ENCODE data around the gene ANKRD42. TPM values are rescaled to one million over a fixed set of nuclear protein-coding genes. Genes with fewer than 3 reads are reported as not detected.

Gene ANKRD42
- total RNA-seq, 1 donor from 2014 or later = 3.7 TPM

- Mint-ChIP-seq H3K4me3 (ENCODE audit: low read depth) (peak overlapping the region; percentile 99), H3K36me3 (ENCODE audit: low read depth) (peaks cover 60% of the 10 kb centered on the region), H3K27me3 (ENCODE audit: low read depth) (no peaks in the 10 kb centered on the region), H3K27ac (peak overlapping the region; percentile 66), H3K9me3 (no peaks in the 10 kb centered on the region), H3K4me1 (ENCODE audit: low read depth) (peaks cover 34% of the 10 kb centered on the region)
- intact Hi-C loops (cut with micrococcal nuclease) = no loop called here
- no peak for DNase-seq (ENCODE audit: low spot score)
These were observed 34.3 kb upstream of the ANKRD42 start for GRCh38 chr11:83158965-83159901.

DNA sequence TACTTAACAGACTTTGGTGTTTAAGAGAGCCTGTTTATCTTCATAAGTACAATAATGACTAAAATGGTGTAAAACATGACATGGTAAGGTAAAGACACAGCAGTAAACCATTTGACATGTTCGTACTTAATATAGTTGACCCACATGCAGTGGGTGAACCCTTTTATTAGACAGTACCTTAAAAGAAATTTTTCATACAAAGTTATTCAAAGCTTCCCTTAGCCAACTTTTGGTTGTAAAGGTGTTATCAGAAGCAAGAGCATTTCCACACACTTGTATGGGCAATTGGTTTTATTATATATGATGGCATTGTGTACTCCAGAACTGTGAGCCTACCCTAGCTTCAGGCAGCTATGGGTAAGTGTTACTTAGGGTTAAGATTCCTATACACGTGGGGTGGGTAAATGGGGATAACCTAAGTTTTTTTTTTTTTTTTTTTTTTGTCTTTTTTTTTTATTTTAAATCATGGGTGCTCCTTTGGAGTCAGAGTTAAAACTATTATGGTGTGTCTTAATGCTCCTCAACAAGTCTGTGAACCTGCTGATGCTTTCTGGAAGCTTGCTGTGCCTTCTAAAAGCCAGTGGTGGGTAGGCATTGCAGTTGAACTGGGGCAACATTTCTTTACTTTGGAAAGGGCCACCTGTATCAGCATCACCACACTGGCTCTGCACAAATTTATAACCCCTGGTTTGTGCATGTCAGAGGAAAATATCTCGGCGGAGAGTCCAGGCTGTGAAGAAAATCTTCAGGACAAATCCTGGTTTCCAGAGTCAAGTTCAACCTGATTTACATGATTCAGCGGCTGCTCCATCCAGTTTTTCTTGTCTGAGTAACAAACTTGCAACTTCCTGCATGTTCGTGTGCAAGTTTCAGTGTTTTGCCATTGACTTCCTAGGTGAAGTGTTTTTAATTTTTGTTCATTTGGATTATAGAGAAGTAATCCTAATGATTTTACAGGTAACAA, 33.3 kb upstream of the ANKRD42 start:
- no peaks in the 10 kb centered on the region for H3K27me3 Mint-ChIP-seq (ENCODE audit: low read depth)
- peaks cover 68% of the 10 kb centered on the region for H3K36me3 Mint-ChIP-seq (ENCODE audit: low read depth)
- intact Hi-C loops (cut with micrococcal nuclease) = no loop called here
- H3K4me1 Mint-ChIP-seq (ENCODE audit: low read depth) = peaks cover 36% of the 10 kb centered on the region
- H3K27ac Mint-ChIP-seq = peak overlapping the region; percentile 66
- no peaks in the 10 kb centered on the region for H3K9me3 Mint-ChIP-seq
- no peak for DNase-seq (ENCODE audit: low spot score)
- H3K4me3 Mint-ChIP-seq (ENCODE audit: low read depth) = peak overlapping the region; percentile 99

DNA sequence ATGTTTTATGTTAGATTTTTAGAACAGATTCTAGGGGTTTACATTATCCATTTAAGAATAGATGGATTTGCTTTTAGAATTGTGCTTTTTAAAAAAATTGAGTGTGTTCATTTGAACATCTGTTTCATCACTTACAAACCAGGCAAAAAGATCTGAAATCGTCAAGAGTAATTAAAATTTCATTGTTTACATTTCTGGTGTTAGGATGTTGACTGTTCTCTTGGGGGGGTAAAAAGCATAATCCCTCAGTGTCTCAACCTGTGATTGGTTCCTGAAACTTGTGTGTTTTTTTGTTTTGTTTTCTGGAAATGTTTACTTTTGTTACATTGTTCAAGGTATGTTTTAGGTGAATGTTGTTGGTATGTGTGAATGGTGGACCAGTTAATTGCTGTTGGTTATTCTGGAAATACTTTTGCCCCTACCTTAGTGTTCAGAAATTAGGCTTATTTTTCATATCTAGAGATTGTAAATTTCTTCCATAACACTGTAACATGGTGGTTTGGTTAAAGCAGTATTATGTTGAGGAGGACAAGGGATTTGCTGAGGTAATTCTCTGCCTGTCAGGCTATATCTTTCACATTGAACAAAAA, 31.8 kb upstream of the ANKRD42 start:
- H3K4me1 Mint-ChIP-seq (ENCODE audit: low read depth) = peaks cover 42% of the 10 kb centered on the region
- intact Hi-C loops (cut with micrococcal nuclease) = loop anchor here (1.0 kb wide), 1 partner anchor 11 kb away; no protein-coding TSS in a partner anchor
- peak overlapping the region; percentile 22 for H3K27ac Mint-ChIP-seq
- H3K36me3 Mint-ChIP-seq (ENCODE audit: low read depth) = peaks cover 82% of the 10 kb centered on the region
- no peaks in the 10 kb centered on the region for H3K27me3 Mint-ChIP-seq (ENCODE audit: low read depth)
- H3K9me3 Mint-ChIP-seq = no peaks in the 10 kb centered on the region
- DNase-seq (ENCODE audit: low spot score) = no peak
- H3K4me3 Mint-ChIP-seq (ENCODE audit: low read depth) = peak overlapping the region; percentile 64

GRCh38 chr11:83162377-83162776, 31.1 kb upstream of the ANKRD42 start:
- Mint-ChIP-seq H3K9me3 (no peaks in the 10 kb centered on the region), H3K36me3 (ENCODE audit: low read depth) (peaks cover 82% of the 10 kb centered on the region), H3K4me1 (ENCODE audit: low read depth) (peaks cover 44% of the 10 kb centered on the region), H3K4me3 (ENCODE audit: low read depth) (peak overlapping the region; percentile 64), H3K27me3 (ENCODE audit: low read depth) (no peaks in the 10 kb centered on the region), H3K27ac (no peak overlapping the region)
- no peak for DNase-seq (ENCODE audit: low spot score)
- intact Hi-C loops (cut with micrococcal nuclease) = loop anchor here (1.0 kb wide), 1 partner anchor 10 kb away; no protein-coding TSS in a partner anchor

GRCh38 chr11:83166193-83166866, 27.2 kb upstream of the ANKRD42 start:
- Mint-ChIP-seq H3K9me3 (no peaks in the 10 kb centered on the region), H3K27me3 (ENCODE audit: low read depth) (no peaks in the 10 kb centered on the region), H3K4me1 (ENCODE audit: low read depth) (peaks cover 61% of the 10 kb centered on the region), H3K27ac (peak overlapping the region; percentile 4), H3K4me3 (ENCODE audit: low read depth) (no peak overlapping the region), H3K36me3 (ENCODE audit: low read depth) (peaks cover 81% of the 10 kb centered on the region)
- intact Hi-C loops (cut with micrococcal nuclease) = no loop called here
- no peak for DNase-seq (ENCODE audit: low spot score)

DNA sequence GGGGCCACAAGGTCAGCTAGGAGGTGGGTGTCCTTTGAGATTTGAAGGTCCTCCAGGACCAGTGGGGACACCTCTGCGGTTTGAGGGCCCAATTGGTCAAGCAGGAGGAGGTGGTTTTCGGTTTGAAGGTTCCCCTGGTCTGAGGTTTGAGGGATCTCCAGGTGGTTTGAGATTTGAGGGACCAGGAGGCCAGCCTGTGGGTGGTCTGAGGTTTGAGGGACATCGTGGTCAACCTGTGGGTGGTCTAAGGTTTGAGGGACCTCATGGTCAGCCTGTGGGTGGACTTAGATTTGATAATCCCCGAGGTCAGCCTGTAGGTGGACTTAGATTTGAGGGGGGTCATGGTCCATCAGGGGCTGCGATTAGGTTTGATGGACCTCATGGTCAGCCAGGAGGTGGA, 24.8 kb upstream of the ANKRD42 start:
- Mint-ChIP-seq H3K4me1 (ENCODE audit: low read depth) (peaks cover 64% of the 10 kb centered on the region), H3K27ac (no peak overlapping the region), H3K9me3 (no peaks in the 10 kb centered on the region), H3K27me3 (ENCODE audit: low read depth) (no peaks in the 10 kb centered on the region), H3K4me3 (ENCODE audit: low read depth) (no peak overlapping the region), H3K36me3 (ENCODE audit: low read depth) (peaks cover 84% of the 10 kb centered on the region)
- DNase-seq (ENCODE audit: low spot score) = no peak
- intact Hi-C loops (cut with micrococcal nuclease) = no loop called here

GRCh38 chr11:83170865-83171264, 22.6 kb upstream of the ANKRD42 start:
- Mint-ChIP-seq H3K27me3 (ENCODE audit: low read depth) (no peaks in the 10 kb centered on the region), H3K27ac (no peak overlapping the region), H3K4me3 (ENCODE audit: low read depth) (peak overlapping the region; percentile 37), H3K36me3 (ENCODE audit: low read depth) (peaks cover 77% of the 10 kb centered on the region), H3K9me3 (no peaks in the 10 kb centered on the region), H3K4me1 (ENCODE audit: low read depth) (peaks cover 62% of the 10 kb centered on the region)
- intact Hi-C loops (cut with micrococcal nuclease) = no loop called here
- no peak for DNase-seq (ENCODE audit: low spot score)

- DNase-seq (ENCODE audit: low spot score) = no peak
- no peaks in the 10 kb centered on the region for H3K27me3 Mint-ChIP-seq (ENCODE audit: low read depth)
- H3K4me1 Mint-ChIP-seq (ENCODE audit: low read depth) = peaks cover 61% of the 10 kb centered on the region
- H3K4me3 Mint-ChIP-seq (ENCODE audit: low read depth) = no peak overlapping the region
- no peak overlapping the region for H3K27ac Mint-ChIP-seq
- intact Hi-C loops (cut with micrococcal nuclease) = loop anchor here (1.0 kb wide), 1 partner anchor 10 kb away; no protein-coding TSS in a partner anchor
- no peaks in the 10 kb centered on the region for H3K9me3 Mint-ChIP-seq
- H3K36me3 Mint-ChIP-seq (ENCODE audit: low read depth) = peaks cover 72% of the 10 kb centered on the region
These were observed 21.0 kb upstream of the ANKRD42 start for GRCh38 chr11:83172551-83172950.

DNA sequence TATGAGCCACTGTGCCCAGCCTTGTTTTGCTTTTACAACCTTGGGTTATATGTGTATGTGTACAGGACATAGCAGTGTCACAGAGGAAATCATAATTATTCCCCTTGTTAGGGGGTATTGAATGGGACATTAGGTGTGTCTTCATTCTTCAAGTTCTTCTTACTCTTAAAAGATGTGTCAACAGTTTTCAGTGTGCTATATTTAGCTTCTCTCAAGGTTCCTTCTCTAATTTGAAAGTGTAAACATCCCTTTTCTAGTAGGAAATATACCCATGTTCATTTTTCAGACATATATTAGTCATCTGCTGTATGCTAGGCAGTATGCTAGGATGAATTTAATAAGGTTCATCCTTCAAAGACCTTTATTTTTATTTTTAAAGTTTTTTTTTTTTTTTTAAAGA, 19.5 kb upstream of the ANKRD42 start:
- no peak for DNase-seq (ENCODE audit: low spot score)
- peaks cover 48% of the 10 kb centered on the region for H3K4me1 Mint-ChIP-seq (ENCODE audit: low read depth)
- no peak overlapping the region for H3K27ac Mint-ChIP-seq
- H3K27me3 Mint-ChIP-seq (ENCODE audit: low read depth) = no peaks in the 10 kb centered on the region
- no peak overlapping the region for H3K4me3 Mint-ChIP-seq (ENCODE audit: low read depth)
- peaks cover 67% of the 10 kb centered on the region for H3K36me3 Mint-ChIP-seq (ENCODE audit: low read depth)
- intact Hi-C loops (cut with micrococcal nuclease) = no loop called here
- H3K9me3 Mint-ChIP-seq = no peaks in the 10 kb centered on the region

DNA sequence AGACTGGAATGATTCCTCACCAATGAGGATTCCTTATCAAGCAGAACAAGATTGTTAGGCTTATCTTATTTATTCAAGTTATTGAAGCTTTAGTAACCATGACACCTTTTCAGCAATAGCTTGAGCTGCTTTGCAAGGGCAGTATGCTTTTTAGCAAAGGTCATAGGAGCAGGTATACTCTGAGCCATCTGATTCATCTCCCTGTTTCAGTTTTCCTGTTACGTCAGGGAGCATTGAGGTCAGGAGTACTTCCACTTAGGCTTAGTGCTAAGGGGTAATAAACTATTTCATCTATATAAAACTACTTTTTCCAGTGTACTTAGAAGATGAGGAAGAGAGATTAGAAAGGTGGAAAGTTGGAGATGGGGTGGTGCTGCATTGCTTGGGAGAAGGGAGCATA, 17.7 kb upstream of the ANKRD42 start:
- intact Hi-C loops (cut with micrococcal nuclease) = no loop called here

GRCh38 chr11:83181815-83182214, 11.7 kb upstream of the ANKRD42 start:
- no peak for DNase-seq (ENCODE audit: low spot score)
- Mint-ChIP-seq H3K27ac (no peak overlapping the region), H3K4me1 (ENCODE audit: low read depth) (peaks cover 9% of the 10 kb centered on the region), H3K9me3 (no peaks in the 10 kb centered on the region), H3K4me3 (ENCODE audit: low read depth) (no peak overlapping the region), H3K36me3 (ENCODE audit: low read depth) (peaks cover 60% of the 10 kb centered on the region), H3K27me3 (ENCODE audit: low read depth) (no peaks in the 10 kb centered on the region)
- intact Hi-C loops (cut with micrococcal nuclease) = no loop called here

More for the DNA sequence above, 17.7 kb upstream of the ANKRD42 start:
- Mint-ChIP-seq H3K27ac (no peak overlapping the region), H3K4me3 (ENCODE audit: low read depth) (no peak overlapping the region), H3K36me3 (ENCODE audit: low read depth) (peaks cover 61% of the 10 kb centered on the region), H3K4me1 (ENCODE audit: low read depth) (peaks cover 36% of the 10 kb centered on the region), H3K9me3 (no peaks in the 10 kb centered on the region), H3K27me3 (ENCODE audit: low read depth) (no peaks in the 10 kb centered on the region)
- DNase-seq (ENCODE audit: low spot score) = no peak

- no peaks in the 10 kb centered on the region for H3K9me3 Mint-ChIP-seq
- DNase-seq (ENCODE audit: low spot score) = no peak
- H3K27ac Mint-ChIP-seq = no peak overlapping the region
- H3K4me1 Mint-ChIP-seq (ENCODE audit: low read depth) = peaks cover 4% of the 10 kb centered on the region
- intact Hi-C loops (cut with micrococcal nuclease) = no loop called here
- H3K36me3 Mint-ChIP-seq (ENCODE audit: low read depth) = peaks cover 54% of the 10 kb centered on the region
- H3K27me3 Mint-ChIP-seq (ENCODE audit: low read depth) = no peaks in the 10 kb centered on the region
- no peak overlapping the region for H3K4me3 Mint-ChIP-seq (ENCODE audit: low read depth)
These were observed 7.7 kb upstream of the ANKRD42 start for GRCh38 chr11:83185767-83186166.
